Astrocyte of the cerebellum (primary cell): Measurements from ENCODE around the gene SPOUT1.
"Not testable (repeated sequence)": the region's sequence is repeated elsewhere in the genome, so short reads cannot be mapped to it uniquely, and the experiment has no call there.

Experiments used
- DNase-seq: peaks from one replicate; pipeline ENCODE4 v3.0.0-alpha.2; 2011; ENCODE audit warnings: low read depth
- H3K4me3 ChIP-seq: 2 replicates; pipeline ENCODE4 v1.5.1; 2011; ENCODE audit warnings: mild to moderate bottlenecking, low read depth, low read length, moderate library complexity
- CTCF ChIP-seq: IDR thresholded peaks from 2 replicates; pipeline ENCODE4 v1.5.1; 2012; ENCODE audit warnings: low read length, low read depth, moderate library complexity, mild to moderate bottlenecking; ENCODE audit errors: missing control alignments
- in situ Hi-C: cut with HindIII; loops from 2 replicates; pipeline ENCODE4 v1.10.0; 2017; ENCODE audit warnings: low sequenced_read_pairs

Gene SPOUT1

GRCh38 chr9:128808543-128808942 is 21.1 kb downstream of the SPOUT1 start:
- DNase-seq, result no peak
- no peak for TF ChIP-seq CTCF
- in situ Hi-C loops, result no loop called here
- no peak overlapping the region for H3K4me3 ChIP-seq

- DNase-seq, result no peak
- in situ Hi-C loops, result no loop called here
- TF ChIP-seq CTCF, result no peak
- H3K4me3 ChIP-seq, result no peak overlapping the region
Observed at GRCh38 chr9:128807827-128808226, 21.8 kb downstream of the SPOUT1 start.

GRCh38 chr9:128805661-128806060 is 23.9 kb downstream of the SPOUT1 start:
- TF ChIP-seq CTCF, result no peak
- no peak overlapping the region for H3K4me3 ChIP-seq
- DNase-seq, result no peak
- in situ Hi-C loops, result no loop called here

- no peak overlapping the region for H3K4me3 ChIP-seq
- DNase-seq, result no peak
- in situ Hi-C loops, result no loop called here
- no peak for TF ChIP-seq CTCF
Observed at GRCh38 chr9:128802482-128802881, 27.1 kb downstream of the SPOUT1 start.

- in situ Hi-C loops, result no loop called here
- no peak for TF ChIP-seq CTCF
- DNase-seq, result no peak
- H3K4me3 ChIP-seq, result no peak overlapping the region
Observed at GRCh38 chr9:128800061-128800460, 29.5 kb downstream of the SPOUT1 start.

GRCh38 chr9:128798896-128799295 is 30.7 kb downstream of the SPOUT1 start:
- in situ Hi-C loops, result no loop called here
- no peak overlapping the region for H3K4me3 ChIP-seq
- no peak for TF ChIP-seq CTCF
- no peak for DNase-seq

- H3K4me3 ChIP-seq, in situ Hi-C loops, DNase-seq: not testable (repeated sequence)
Observed at GRCh38 chr9:128794961-128795360, 34.6 kb downstream of the SPOUT1 start.
